HG03025 (cell line): ENCODE results near the gene SYNJ2.

Experiments used
- ATAC-seq: cut with Tn5 transposase; IDR thresholded peaks from one replicate; pipeline ENCODE4 v1.9.1; 2021; ENCODE audit warnings: mild to moderate bottlenecking, moderate library complexity; ENCODE audit not compliant: unreplicated experiment, low FRiP score

SYNJ2 gene

GRCh38 chr6:158069800-158070195 lies 88.1 kb downstream of the SYNJ2 start:
- no peak for ATAC-seq

- no peak for ATAC-seq
These were observed 88.8 kb downstream of the SYNJ2 start for GRCh38 chr6:158070513-158070912.

- no peak for ATAC-seq
These were observed 89.7 kb downstream of the SYNJ2 start for GRCh38 chr6:158071121-158072082.

GRCh38 chr6:158072083-158072721 lies 90.5 kb downstream of the SYNJ2 start:
- no peak for ATAC-seq

GRCh38 chr6:158073776-158074175 lies 92.1 kb downstream of the SYNJ2 start:
- no peak for ATAC-seq

GRCh38 chr6:158076548-158076947 lies 94.9 kb downstream of the SYNJ2 start:
- ATAC-seq = no peak

GRCh38 chr6:158077676-158078075 lies 96.0 kb downstream of the SYNJ2 start:
- ATAC-seq = no peak

- no peak for ATAC-seq
These were observed 96.7 kb downstream of the SYNJ2 start for GRCh38 chr6:158078320-158078719.

- no peak for ATAC-seq
These were observed 99.4 kb downstream of the SYNJ2 start for GRCh38 chr6:158080849-158081656.

GRCh38 chr6:158081657-158081935 lies 99.9 kb downstream of the SYNJ2 start:
- no peak for ATAC-seq

GRCh38 chr6:158083455-158084325 lies 102.0 kb downstream of the SYNJ2 start:
- ATAC-seq = no peak

GRCh38 chr6:158085261-158086053 lies 103.8 kb downstream of the SYNJ2 start:
- ATAC-seq = no peak

- no peak for ATAC-seq
These were observed 104.4 kb downstream of the SYNJ2 start for GRCh38 chr6:158086054-158086503.

- ATAC-seq = no peak
These were observed 105.0 kb downstream of the SYNJ2 start for GRCh38 chr6:158086504-158087223.

GRCh38 chr6:158087224-158087867 lies 105.7 kb downstream of the SYNJ2 start:
- ATAC-seq = no peak

GRCh38 chr6:158092806-158093205 lies 111.1 kb downstream of the SYNJ2 start:
- no peak for ATAC-seq

GRCh38 chr6:158095031-158095430 lies 113.4 kb downstream of the SYNJ2 start:
- ATAC-seq = no peak

GRCh38 chr6:158095671-158096070 lies 114.0 kb downstream of the SYNJ2 start:
- ATAC-seq = no peak
